ENCODE data around the gene ZFPL1.

The ZFPL1 gene

GRCh38 chr11:65127473-65128181, 43.6 kb downstream of the ZFPL1 start:
- no peak for DNase-seq (ENCODE audit: low spot score)
- in situ Hi-C loops (cut with MboI; ENCODE audit: low sequenced_read_pairs, unreplicated experiment): no loop called here
- TF ChIP-seq CTCF (IDR thresholded peaks at IDR 0.05; ENCODE audit: borderline replicate concordance, control extremely low read depth, extremely low read depth, insufficient read depth, missing control alignments): no peak

DNA sequence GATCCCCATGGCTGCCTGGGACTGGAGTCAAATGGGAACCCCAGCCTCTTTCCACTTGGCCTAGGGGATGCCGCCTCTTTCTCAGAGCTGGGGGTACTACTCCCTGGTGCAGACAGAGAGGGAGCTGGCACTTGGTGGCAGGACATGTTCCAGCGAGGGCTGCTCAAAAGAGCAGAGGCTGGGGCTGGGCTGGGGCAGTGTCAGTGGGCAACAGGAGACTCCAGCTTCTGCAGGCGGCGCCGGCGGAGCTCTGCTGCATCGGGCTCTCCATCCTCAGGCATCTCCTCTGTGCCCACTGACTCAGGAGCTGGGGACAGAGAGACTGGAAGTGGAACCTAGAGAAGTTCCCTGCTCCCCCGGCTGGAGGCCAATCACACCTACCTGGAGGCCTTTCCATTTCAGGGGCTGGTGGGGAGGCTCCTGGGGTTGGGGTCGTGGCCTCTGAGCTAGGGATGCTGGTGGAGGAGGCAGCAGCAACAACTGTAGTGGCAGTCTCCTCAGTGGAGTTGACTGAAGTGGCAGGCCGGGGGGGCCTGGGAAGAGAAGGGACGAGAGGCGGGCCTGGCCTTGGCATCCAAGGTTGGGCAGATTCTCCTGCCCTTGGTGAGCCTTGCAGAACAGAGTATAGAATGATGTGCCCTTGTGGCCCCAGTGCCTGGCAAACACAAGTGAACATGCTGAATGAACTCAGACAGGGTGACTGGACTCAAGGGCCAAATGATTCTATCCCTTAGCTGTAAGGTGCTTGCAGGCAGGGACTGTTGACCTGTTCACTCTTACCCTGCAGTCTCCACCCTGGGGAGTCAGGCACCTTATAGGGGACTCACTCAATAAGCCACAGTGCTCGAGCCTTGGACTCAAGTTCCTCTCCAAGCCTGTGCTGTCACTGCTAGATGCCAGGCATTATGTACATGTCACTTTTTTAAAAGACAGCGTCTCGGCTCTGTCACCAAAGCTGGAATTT, 44.4 kb downstream of the ZFPL1 start:
- no peak for TF ChIP-seq CTCF (IDR thresholded peaks at IDR 0.05; ENCODE audit: borderline replicate concordance, control extremely low read depth, extremely low read depth, insufficient read depth, missing control alignments)
- no peak for DNase-seq (ENCODE audit: low spot score)
- in situ Hi-C loops (cut with MboI; ENCODE audit: low sequenced_read_pairs, unreplicated experiment): no loop called here

GRCh38 chr11:65129649-65130441, 45.8 kb downstream of the ZFPL1 start:
- TF ChIP-seq CTCF (IDR thresholded peaks at IDR 0.05; ENCODE audit: borderline replicate concordance, control extremely low read depth, extremely low read depth, insufficient read depth, missing control alignments): no peak
- in situ Hi-C loops (cut with MboI; ENCODE audit: low sequenced_read_pairs, unreplicated experiment): no loop called here
- no peak for DNase-seq (ENCODE audit: low spot score)

DNA sequence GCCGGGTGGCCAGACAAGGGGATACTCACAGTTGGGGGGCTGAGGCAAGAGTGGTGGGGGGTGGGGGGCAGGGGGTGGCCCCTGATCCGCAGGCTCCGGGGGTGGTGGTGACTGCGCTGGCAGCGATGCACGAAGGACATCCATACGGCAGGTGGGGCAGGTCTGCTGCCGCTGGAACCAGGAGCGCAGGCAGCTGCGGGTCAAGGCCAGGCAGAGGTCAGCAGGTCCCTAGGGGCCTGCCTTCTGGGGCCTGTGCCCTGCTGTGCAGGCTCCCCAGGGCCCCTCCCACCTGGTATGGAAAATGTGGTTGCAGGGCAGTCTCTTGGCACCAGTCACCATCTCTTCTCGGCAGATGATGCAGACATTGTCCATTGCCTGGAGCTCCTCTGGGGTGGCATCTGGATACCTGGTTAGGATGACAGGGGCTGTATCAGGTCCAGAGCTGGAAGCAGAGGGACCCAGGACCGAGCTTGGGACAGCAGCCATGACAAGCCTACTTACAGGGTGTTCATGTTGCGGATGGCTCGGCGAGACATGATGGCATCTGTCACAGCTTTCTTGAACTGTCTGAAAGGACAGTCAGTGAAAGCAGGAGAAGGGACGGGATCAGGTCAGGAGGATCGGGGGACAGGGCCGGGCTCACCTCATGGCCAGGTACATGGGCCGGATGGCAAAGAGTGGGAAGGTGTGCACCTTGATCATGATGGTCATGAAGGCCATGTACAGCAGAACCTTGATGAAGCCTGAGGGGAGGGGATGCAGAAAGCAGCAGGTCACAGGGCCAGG, 46.8 kb downstream of the ZFPL1 start:
- no peak for TF ChIP-seq CTCF (IDR thresholded peaks at IDR 0.05; ENCODE audit: borderline replicate concordance, control extremely low read depth, extremely low read depth, insufficient read depth, missing control alignments)
- no peak for DNase-seq (ENCODE audit: low spot score)
- in situ Hi-C loops (cut with MboI; ENCODE audit: low sequenced_read_pairs, unreplicated experiment): no loop called here

DNA sequence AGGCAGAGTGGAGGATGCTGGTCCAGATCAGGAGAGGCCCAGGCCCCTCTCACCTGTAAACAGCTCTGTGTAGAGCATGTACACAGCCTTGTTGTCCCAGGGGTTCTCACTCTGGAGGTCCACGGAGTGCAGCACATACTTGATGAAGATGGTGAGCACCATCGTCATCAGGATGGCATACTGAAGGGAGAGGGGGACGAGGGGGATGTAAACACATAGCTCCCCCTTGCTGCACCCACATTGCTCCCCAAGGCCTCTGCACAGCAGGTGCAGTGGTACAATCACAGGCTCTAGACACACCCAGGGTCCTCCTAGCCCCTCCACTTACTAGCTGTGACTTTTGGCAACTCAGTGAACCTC, 47.4 kb downstream of the ZFPL1 start:
- in situ Hi-C loops (cut with MboI; ENCODE audit: low sequenced_read_pairs, unreplicated experiment): no loop called here
- TF ChIP-seq CTCF (IDR thresholded peaks at IDR 0.05; ENCODE audit: borderline replicate concordance, control extremely low read depth, extremely low read depth, insufficient read depth, missing control alignments): no peak
- DNase-seq (ENCODE audit: low spot score): no peak

DNA sequence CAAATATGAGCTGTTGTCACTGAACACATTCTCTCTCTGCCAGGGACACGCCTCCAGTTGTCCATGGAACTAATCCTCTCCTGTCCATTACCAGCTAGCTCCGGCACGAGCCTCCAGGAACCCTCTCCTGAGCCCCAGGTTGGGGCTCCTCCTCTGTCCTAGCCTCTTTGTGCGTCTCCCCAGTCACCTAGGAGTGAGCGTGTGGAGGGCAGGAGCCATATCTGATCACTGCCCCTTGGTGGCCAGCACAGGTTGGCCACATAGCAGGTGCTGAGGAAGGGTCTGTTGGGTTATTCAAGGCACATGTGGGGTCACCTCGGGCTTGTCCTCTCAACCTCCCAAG, 47.8 kb downstream of the ZFPL1 start:
- in situ Hi-C loops (cut with MboI; ENCODE audit: low sequenced_read_pairs, unreplicated experiment): no loop called here
- TF ChIP-seq CTCF (IDR thresholded peaks at IDR 0.05; ENCODE audit: borderline replicate concordance, control extremely low read depth, extremely low read depth, insufficient read depth, missing control alignments): no peak
- no peak for DNase-seq (ENCODE audit: low spot score)
